PC-9 (cell line): Measurements from ENCODE around the gene CCDC141. TPM values are rescaled to one million over a fixed set of nuclear protein-coding genes. Genes with fewer than 3 reads are reported as not detected.

Experiments used
- BruUV-seq: library from RNA; stranded (reverse); fragments of 400-500 nt; replicated peaks from 2 replicates; lab custom pipeline; 2021; lab: Mats Ljungman, UMichigan
- CTCF ChIA-PET: fragments of 300-600 bp; sonication (Branson Sonifier 250); formaldehyde crosslinking; loops from one replicate; lab custom pipeline; 2022; ENCODE audit warnings: antibody characterized with exemption; lab: Charles Lee
- POLR2A ChIA-PET: fragments of 300-600 bp; sonication (Branson Sonifier 250); formaldehyde crosslinking; loops from one replicate; lab custom pipeline; 2022; ENCODE audit warnings: antibody characterized with exemption; ENCODE audit not compliant: unreplicated experiment; lab: Charles Lee
- DNase-seq, 2 experiments: peaks; one replicate each; pipeline versions ENCODE4 v3.0.0 to v3.0.0-alpha.2; 2015 to 2022; ENCODE audit warnings: mixed read lengths in 1 of 2
- H2AFZ ChIP-seq: fragments of 200-600 bp; sonication (generic); 2 replicates; pipeline ENCODE4 v1.8.1; 2017; ENCODE audit warnings: antibody characterized with exemption
- H3F3A ChIP-seq: fragments of 200-600 bp; sonication (generic); 2 replicates; pipeline ENCODE4 v1.8.1; 2017; ENCODE audit warnings: antibody characterized with exemption, mild to moderate bottlenecking, low read depth; ENCODE audit not compliant: insufficient read depth
- H3K27ac ChIP-seq: fragments of 200-600 bp; sonication (generic); 2 replicates; pipeline ENCODE4 v1.6.1; 2016; ENCODE audit warnings: mixed run types
- H3K27me3 ChIP-seq: fragments of 200-600 bp; sonication (generic); 2 replicates; pipeline ENCODE4 v1.6.1; 2016; ENCODE audit warnings: low read depth, mixed run types; ENCODE audit not compliant: insufficient read depth
- H3K36me3 ChIP-seq: fragments of 200-600 bp; sonication (generic); 2 replicates; pipeline ENCODE4 v1.6.1; 2016; ENCODE audit warnings: low read depth, mixed run types
- H3K4me1 ChIP-seq: fragments of 200-600 bp; sonication (generic); replicated peaks from 2 replicates; pipeline ENCODE4 v1.6.1; 2016; ENCODE audit warnings: mixed run types; ENCODE audit not compliant: insufficient read depth
- H3K4me2 ChIP-seq: fragments of 200-600 bp; sonication (generic); 2 replicates; pipeline ENCODE4 v1.6.1; 2017; ENCODE audit warnings: mixed run types
- H3K4me3 ChIP-seq: fragments of 200-600 bp; sonication (generic); 2 replicates; pipeline ENCODE4 v1.6.1; 2016; ENCODE audit warnings: mixed run types
- H3K79me2 ChIP-seq: fragments of 200-600 bp; sonication (generic); 2 replicates; pipeline ENCODE4 v1.6.1; 2017; ENCODE audit warnings: low read depth, mixed run types
- H3K9me2 ChIP-seq: fragments of 200-600 bp; sonication (generic); 2 replicates; pipeline ENCODE4 v1.8.1; 2017; ENCODE audit warnings: mild to moderate bottlenecking; ENCODE audit not compliant: insufficient read depth
- H3K9me3 ChIP-seq: fragments of 200-600 bp; sonication (generic); 2 replicates; pipeline ENCODE4 v1.8.1; 2016; ENCODE audit warnings: low read depth; ENCODE audit not compliant: insufficient read depth
- H4K20me1 ChIP-seq: fragments of 200-600 bp; sonication (generic); 2 replicates; pipeline ENCODE4 v1.8.1; 2017; ENCODE audit not compliant: insufficient read depth
- EZH2 ChIP-seq: fragments of 200-600 bp; sonication (generic); IDR thresholded peaks from 2 replicates; pipeline ENCODE4 v1.8.0; 2017; ENCODE audit warnings: antibody characterized with exemption, low read depth
- intact Hi-C: fragments of 100-400 bp; cut with micrococcal nuclease; formaldehyde crosslinking; loops from one replicate; pipeline ENCODE4 v1.10.0; 2022; ENCODE audit not compliant: unreplicated experiment
- total RNA-seq: library from RNA; stranded (reverse); gene quantifications from 2 replicates; pipeline ENCODE4 v1.2.3, GENCODE V29; 2021
- TF ChIP-seq, protein P1 (sequence below): fragments of 200-600 bp; sonication (generic); conservative IDR thresholded peaks from 2 replicates; pipeline ENCODE4 v1.6.1; 2017; ENCODE audit warnings: mixed run types, antibody characterized with exemption, mild to moderate bottlenecking, moderate library complexity

CCDC141 gene
- total RNA-seq, 1 experiment from 2014 or later: not detected

DNA sequence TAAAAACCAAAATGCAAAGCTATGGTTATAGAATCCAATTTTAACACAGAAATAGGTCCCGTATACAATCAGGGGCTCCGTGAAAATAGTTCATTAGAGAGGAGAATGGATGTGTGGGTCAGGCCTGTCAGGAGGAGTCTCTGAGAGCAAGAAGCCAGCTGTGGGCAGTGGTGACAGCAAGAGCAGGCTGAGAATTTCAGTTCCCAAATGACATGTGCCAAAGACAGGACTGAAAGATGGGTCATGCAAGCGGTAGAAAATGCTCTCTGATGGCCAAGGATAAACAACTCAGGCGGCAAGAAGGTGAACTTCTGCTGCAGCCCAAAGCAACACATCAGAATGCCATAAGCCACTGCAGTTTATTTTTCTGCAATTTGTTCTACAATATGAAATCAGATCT is 100.4 kb downstream of the CCDC141 start:
- no peak for DNase-seq
- Histone ChIP-seq H3K9me3 (no peaks in the 10 kb centered on the region), H3K27me3 (no peaks in the 10 kb centered on the region), H3K27ac (no peak overlapping the region), H3K36me3 (no peaks in the 10 kb centered on the region), H3K4me3 (no peak overlapping the region), H3K4me2 (0 out of 2 replicates have a peak overlapping the region, but pooled peaks have one; percentile 1), H4K20me1 (no peaks in the 10 kb centered on the region), H3K79me2 (no peaks in the 10 kb centered on the region), H3K9me2 (no peaks in the 10 kb centered on the region), H2AFZ (no peak overlapping the region), H3F3A (no peaks in the 10 kb centered on the region), H3K4me1 (no peaks in the 10 kb centered on the region)
- ChIA-PET CTCF (no interaction called here), POLR2A (no interaction called here)
- TF ChIP-seq, protein P1, sequence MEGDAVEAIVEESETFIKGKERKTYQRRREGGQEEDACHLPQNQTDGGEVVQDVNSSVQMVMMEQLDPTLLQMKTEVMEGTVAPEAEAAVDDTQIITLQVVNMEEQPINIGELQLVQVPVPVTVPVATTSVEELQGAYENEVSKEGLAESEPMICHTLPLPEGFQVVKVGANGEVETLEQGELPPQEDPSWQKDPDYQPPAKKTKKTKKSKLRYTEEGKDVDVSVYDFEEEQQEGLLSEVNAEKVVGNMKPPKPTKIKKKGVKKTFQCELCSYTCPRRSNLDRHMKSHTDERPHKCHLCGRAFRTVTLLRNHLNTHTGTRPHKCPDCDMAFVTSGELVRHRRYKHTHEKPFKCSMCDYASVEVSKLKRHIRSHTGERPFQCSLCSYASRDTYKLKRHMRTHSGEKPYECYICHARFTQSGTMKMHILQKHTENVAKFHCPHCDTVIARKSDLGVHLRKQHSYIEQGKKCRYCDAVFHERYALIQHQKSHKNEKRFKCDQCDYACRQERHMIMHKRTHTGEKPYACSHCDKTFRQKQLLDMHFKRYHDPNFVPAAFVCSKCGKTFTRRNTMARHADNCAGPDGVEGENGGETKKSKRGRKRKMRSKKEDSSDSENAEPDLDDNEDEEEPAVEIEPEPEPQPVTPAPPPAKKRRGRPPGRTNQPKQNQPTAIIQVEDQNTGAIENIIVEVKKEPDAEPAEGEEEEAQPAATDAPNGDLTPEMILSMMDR: no peak
- no peak for TF ChIP-seq EZH2
- no TSS peak for BruUV-seq
- intact Hi-C loops: no loop called here

DNA sequence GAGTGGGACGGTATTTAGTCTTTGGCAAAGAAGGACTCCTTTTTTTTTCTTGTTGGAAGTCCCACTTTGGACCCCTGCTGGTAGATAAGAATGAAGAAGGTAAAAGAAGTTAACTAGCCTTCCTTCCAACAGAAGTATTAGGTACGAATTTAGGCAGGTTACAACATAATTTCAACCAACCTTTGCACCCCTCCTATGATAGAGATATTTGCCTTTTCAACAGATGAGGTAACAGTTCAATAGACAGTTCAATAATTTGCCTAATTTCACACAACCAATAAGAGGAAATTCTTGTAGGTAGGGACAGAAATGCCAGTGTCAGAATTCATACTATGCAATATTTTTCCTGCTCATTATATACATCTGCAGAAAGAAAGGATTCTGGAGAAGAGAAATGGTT is 100.8 kb downstream of the CCDC141 start:
- H3F3A ChIP-seq: no peaks in the 10 kb centered on the region
- TF ChIP-seq, protein P1: no peak
- no peak for TF ChIP-seq EZH2
- no peak overlapping the region for H2AFZ ChIP-seq
- no peaks in the 10 kb centered on the region for H3K9me2 ChIP-seq
- H3K4me2 ChIP-seq: no peak overlapping the region
- no peak for DNase-seq
- H3K36me3 ChIP-seq: no peaks in the 10 kb centered on the region
- no peaks in the 10 kb centered on the region for H3K4me1 ChIP-seq
- ChIA-PET CTCF (no interaction called here), POLR2A (no interaction called here)
- H3K27ac ChIP-seq: no peak overlapping the region
- no peaks in the 10 kb centered on the region for H3K9me3 ChIP-seq
- no peaks in the 10 kb centered on the region for H4K20me1 ChIP-seq
- H3K79me2 ChIP-seq: no peaks in the 10 kb centered on the region
- H3K27me3 ChIP-seq: no peaks in the 10 kb centered on the region
- no peak overlapping the region for H3K4me3 ChIP-seq
- BruUV-seq: no TSS peak
- intact Hi-C loops: no loop called here

DNA sequence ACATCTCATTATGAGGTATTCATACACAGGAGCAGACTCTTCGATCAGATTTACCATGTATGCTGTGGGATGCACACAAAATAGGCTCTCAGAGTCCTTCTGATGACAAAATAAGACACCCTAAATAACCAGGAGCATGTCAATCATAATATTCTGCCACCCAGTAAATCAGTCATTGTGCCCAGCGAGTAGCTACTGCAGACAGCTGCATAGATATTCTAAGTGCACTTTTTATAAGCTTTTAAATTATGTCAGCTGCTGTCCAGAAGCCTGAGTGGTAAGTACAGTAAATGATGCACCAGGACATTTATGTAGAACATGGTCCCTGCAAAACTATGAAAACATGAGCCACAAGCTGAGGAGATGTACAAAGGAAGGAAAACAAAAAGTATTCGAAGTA is 102.9 kb downstream of the CCDC141 start:
- no peaks in the 10 kb centered on the region for H3K9me2 ChIP-seq
- H3K4me1 ChIP-seq: no peaks in the 10 kb centered on the region
- no TSS peak for BruUV-seq
- POLR2A ChIA-PET: no interaction called here
- DNase-seq: no peak
- no peaks in the 10 kb centered on the region for H3F3A ChIP-seq
- CTCF ChIA-PET: no interaction called here
- H3K4me2 ChIP-seq: no peak overlapping the region
- intact Hi-C loops: no loop called here
- no peaks in the 10 kb centered on the region for H3K79me2 ChIP-seq
- no peaks in the 10 kb centered on the region for H4K20me1 ChIP-seq
- TF ChIP-seq, protein P1: no peak
- TF ChIP-seq EZH2: no peak
- H3K27me3 ChIP-seq: no peaks in the 10 kb centered on the region
- no peak overlapping the region for H2AFZ ChIP-seq
- no peak overlapping the region for H3K4me3 ChIP-seq
- H3K36me3 ChIP-seq: no peaks in the 10 kb centered on the region
- H3K27ac ChIP-seq: no peak overlapping the region
- H3K9me3 ChIP-seq: no peaks in the 10 kb centered on the region
